NCI-H2227 treated with DMSO at 0.1 percent for 48 hours (cell line): ENCODE data around the gene UBA7.
A peak's percentile ranks its signal among the peaks of the same experiment; 100 is the strongest.
"Not testable (repeated sequence)": the region's sequence is repeated elsewhere in the genome, so short reads cannot be mapped to it uniquely, and the experiment has no call there.

Experiments
- DNase-seq: peaks from one replicate; lab custom pipeline; 2025; lab: John Stamatoyannopoulos, UW

The UBA7 gene

GRCh38 chr3:49786357-49787181, 27.2 kb downstream of the UBA7 start, which contains the start of gene IP6K1:
Gene IP6K1, minus strand, starts transcription at chr3:49786542. Its CDS starts 38,502 bp downstream, at chr3:49748040.
- peak; percentile 96 for DNase-seq

GRCh38 chr3:49785565-49786356, 28.0 kb downstream of the UBA7 start:
- DNase-seq: no peak

- DNase-seq: not testable (repeated sequence)
These were observed 31.5 kb downstream of the UBA7 start for GRCh38 chr3:49782277-49782676.

- no peak for DNase-seq
These were observed 32.1 kb downstream of the UBA7 start for GRCh38 chr3:49781415-49782199.

GRCh38 chr3:49780975-49781365, 32.8 kb downstream of the UBA7 start:
- not testable (repeated sequence) for DNase-seq

- DNase-seq: no peak
These were observed 33.4 kb downstream of the UBA7 start for GRCh38 chr3:49780080-49780974.

GRCh38 chr3:49779358-49780079, 34.2 kb downstream of the UBA7 start:
- DNase-seq: no peak

GRCh38 chr3:49776101-49776500, 37.7 kb downstream of the UBA7 start:
- DNase-seq: not testable (repeated sequence)

- no peak for DNase-seq
These were observed 38.2 kb downstream of the UBA7 start for GRCh38 chr3:49775538-49775937.

- no peak for DNase-seq
These were observed 41.0 kb downstream of the UBA7 start for GRCh38 chr3:49772703-49773102.

- DNase-seq: no peak
These were observed 42.3 kb downstream of the UBA7 start for GRCh38 chr3:49771340-49771938.

- no peak for DNase-seq
These were observed 43.8 kb downstream of the UBA7 start for GRCh38 chr3:49769926-49770325.

GRCh38 chr3:49769286-49769915, 44.4 kb downstream of the UBA7 start:
- DNase-seq: no peak

GRCh38 chr3:49763981-49764380, 49.8 kb downstream of the UBA7 start:
- no peak for DNase-seq

- DNase-seq: no peak
These were observed 52.1 kb downstream of the UBA7 start for GRCh38 chr3:49761661-49762060.

GRCh38 chr3:49759226-49759625, 54.5 kb downstream of the UBA7 start:
- no peak for DNase-seq

- DNase-seq: no peak
These were observed 56.6 kb downstream of the UBA7 start for GRCh38 chr3:49757197-49757596.

GRCh38 chr3:49756036-49756435, 57.7 kb downstream of the UBA7 start:
- DNase-seq: no peak
